ENCODE data around the gene NT5C2. TPM values are rescaled to one million over a fixed set of nuclear protein-coding genes. Genes with fewer than 3 reads are reported as not detected.

NT5C2 gene
- total and polyA plus RNA-seq, 2 of the 8 experiments (the other 6 are each of a cell fraction or from before 2014, with no cell fraction given): 35.2 to 106 TPM

DNA sequence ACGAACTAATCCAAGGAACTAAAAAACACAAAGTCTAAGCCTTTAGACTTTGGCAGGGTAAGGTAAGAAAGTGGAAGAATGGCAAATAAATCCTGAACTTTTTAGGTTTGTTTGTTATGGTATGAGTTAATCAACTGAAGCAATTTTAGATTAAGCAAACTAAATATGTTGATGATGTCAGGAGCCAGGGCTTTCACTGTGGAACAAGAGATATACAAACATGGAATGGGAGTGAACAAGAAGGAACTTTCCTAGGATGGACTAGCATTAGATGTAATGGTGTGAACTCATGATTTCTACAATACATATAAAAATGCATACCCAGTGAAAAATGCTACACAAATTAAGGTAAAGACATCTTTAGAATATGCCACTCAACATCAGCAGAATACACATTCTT, 35.8 kb downstream of the NT5C2 start (continued):
- no peak for TF ChIP-seq POLR2AphosphoS5 (IDR thresholded peaks at IDR 0.05; ENCODE audit: low read depth, low read length)
